SK-N-MC (cell line): ENCODE measurements around the gene GRID2IP.

Experiments
- EZH2 ChIP-seq: fragments of 200-600 bp; sonication (generic); IDR thresholded peaks from one replicate; pipeline ENCODE4 v1.6.1; 2017; ENCODE audit warnings: antibody characterized with exemption
- FOXP2 ChIP-seq: optimal IDR thresholded peaks from 2 replicates; pipeline ENCODE3; 2011; ENCODE audit warnings: mild to moderate bottlenecking, moderate library complexity; ENCODE audit not compliant: insufficient read depth; ENCODE audit errors: extremely low read length, control extremely low read depth
- POLR2AphosphoS5 ChIP-seq: IDR thresholded peaks from 2 replicates; pipeline ENCODE4 v1.6.1; 2012; ENCODE audit warnings: mild to moderate bottlenecking, low read depth, low read length, borderline replicate concordance

DNA sequence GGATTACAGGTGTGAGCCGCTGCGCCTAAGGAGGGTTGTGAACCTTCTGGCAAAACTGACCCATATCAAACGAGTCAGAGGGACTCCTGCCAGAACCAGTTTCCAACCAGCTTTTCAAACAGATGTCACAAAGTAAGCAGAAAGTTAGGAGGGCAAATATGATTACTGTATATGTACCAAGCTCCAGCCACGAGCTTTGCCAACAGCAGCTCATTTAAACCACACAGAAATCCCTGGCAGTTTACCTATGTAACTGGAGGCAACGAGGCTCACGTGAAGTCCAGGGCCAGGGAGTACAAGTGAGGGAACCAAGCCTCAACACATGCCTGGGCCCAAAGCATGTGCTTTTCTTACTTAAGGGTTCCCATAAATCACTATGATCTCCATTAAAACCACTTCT, 91.0 kb downstream of the GRID2IP start:
- TF ChIP-seq EZH2 (no peak), POLR2AphosphoS5 (no peak), FOXP2 (no peak)
